Peyer's patch (tissue), 4 donors: ENCODE measurements around the gene RCN2.

Experiments used
- CTCF ChIP-seq, 6 experiments: fragments of 450-650 bp in 4 of 6; fragments of 200-600 bp in 2 of 6; sonication (generic) in 1 of 6; IDR thresholded peaks; one replicate each; pipeline ENCODE4 v1.5.1; 2017 to 2019; ENCODE audit warnings: antibody characterized with exemption in 6 of 6, mild to moderate bottlenecking in 3 of 6, moderate library complexity in 1 of 6
- POLR2A ChIP-seq, 2 donors: fragments of 450-650 bp; IDR thresholded peaks; one replicate each; pipeline ENCODE4 v1.5.1; 2017; ENCODE audit warnings: antibody characterized with exemption in 2 of 2, mild to moderate bottlenecking in 2 of 2, moderate library complexity in 2 of 2

GRCh38 chr15:76994496-76994895 lies 62.9 kb downstream of the RCN2 start:
- no peak for TF ChIP-seq CTCF (IDR thresholded peaks at IDR 0.05)
- no peak for TF ChIP-seq POLR2A (IDR thresholded peaks at IDR 0.05)
